ENCODE data around the gene GBP6. TPM values are rescaled to one million over a fixed set of nuclear protein-coding genes. Genes with fewer than 3 reads are reported as not detected.

The GBP6 gene
- total and polyA plus RNA-seq, 5 donors from 2014 or later, result 0.15 to 0.47 (median 0.34) TPM; not detected in 1

DNA sequence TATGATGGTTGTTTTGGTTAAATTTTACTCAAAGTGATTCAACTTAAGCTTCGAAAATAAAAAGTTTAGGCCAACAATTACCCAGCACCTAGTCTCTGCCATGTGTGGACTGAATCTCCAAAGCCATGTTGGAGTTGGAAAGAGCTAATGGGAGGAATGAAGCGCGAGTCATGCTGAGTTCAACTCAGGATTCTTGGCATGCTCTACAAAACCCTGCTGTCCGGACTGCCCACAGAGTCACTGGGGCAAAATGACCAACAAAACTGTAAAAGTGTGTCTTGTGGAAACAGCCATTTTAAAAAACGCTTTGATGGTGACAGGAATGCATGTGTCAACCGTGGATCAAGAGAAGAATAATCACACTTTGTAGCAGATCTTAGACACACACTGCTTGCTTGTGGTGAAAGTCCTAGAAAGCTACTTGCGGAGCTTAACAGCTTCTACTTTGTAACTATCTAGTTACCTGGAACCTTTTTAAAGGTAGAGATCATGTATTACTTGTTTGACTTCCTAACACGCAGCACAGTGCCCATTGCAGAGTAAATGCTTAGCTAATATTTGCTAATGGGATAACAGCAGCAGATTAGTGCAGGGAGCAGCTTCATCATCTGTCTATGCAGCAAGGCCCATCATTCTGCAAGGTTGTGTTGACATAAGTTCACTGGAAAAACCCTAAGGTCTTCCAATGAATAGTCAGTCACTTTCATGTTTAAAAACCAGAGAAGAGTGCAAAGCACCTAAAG is 7.0 kb upstream of the GBP6 start:
- no peaks in the 10 kb centered on the region for H3K36me3 ChIP-seq (ENCODE audit: control insufficient read depth, insufficient read depth, low read length)
- peak overlapping the region in 3 of 4 donors; percentile 47 to 82 (median 56) for H3K4me3 Mint-ChIP-seq

DNA sequence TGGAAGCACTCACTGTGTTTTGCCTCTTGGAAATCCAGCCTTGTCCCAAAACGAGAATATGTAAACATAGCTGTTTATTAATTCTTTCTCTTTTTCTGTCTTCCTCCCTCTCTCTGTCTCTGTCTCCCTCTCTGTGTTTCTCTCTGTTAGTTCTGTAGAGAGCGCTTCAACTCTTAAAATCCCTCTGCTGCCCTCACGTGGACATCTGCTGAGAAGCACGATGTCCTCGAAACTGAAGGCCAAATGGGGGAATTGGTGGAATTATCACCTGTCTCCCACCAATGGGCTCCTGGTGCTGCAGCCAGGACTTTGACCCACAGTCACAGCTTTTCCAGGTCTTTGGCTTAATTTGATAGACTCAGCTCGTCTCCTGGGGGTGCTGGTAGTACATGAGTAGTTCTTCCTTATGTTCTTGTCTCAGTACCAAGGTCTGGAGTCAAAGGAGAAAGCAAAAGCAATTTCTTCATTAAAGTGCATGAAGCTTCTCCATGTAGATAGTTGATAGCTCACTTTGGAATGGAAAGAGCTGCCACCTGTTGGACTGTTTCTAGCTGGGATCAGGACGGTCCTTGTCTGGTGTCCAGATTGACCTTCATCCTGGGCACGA is 5.5 kb upstream of the GBP6 start:
- Histone ChIP-seq H3K27me3 (ENCODE audit: control insufficient read depth, insufficient read depth, low read length) (no peaks in the 10 kb centered on the region), H3K27ac (ENCODE audit: insufficient read depth, low read length, poor library complexity, severe bottlenecking) (no peak overlapping the region), H3K4me1 (ENCODE audit: control insufficient read depth, insufficient read depth, low read length, poor library complexity, severe bottlenecking) (peaks cover 20% of the 10 kb centered on the region), H3K36me3 (ENCODE audit: control insufficient read depth, insufficient read depth, low read length) (no peaks in the 10 kb centered on the region), H3K4me3 (ENCODE audit: low read depth, low read length) (peak overlapping the region; percentile 61), H3K9me3 (ENCODE audit: control insufficient read depth in 2 of 2, low read length in 2 of 2) (no peaks in the 10 kb centered on the region)
- H3K27me3 Mint-ChIP-seq, result no peaks in the 10 kb centered on the region
- H3K27ac Mint-ChIP-seq, result peak overlapping the region; percentile 29 to 94 (median 50)
- H3K36me3 Mint-ChIP-seq, result no peaks in the 10 kb centered on the region
- peak; percentile 64 to 91 (median 82) for DNase-seq
- no peaks in the 10 kb centered on the region for H3K9me3 Mint-ChIP-seq
- peak; percentile 86 to 90 for ATAC-seq (ENCODE audit: low read depth in 2 of 2)
- H3K4me3 Mint-ChIP-seq, result peak overlapping the region; percentile 47 to 82 (median 68)
- H3K4me1 Mint-ChIP-seq, result peaks cover 25 to 38% (median 31%) of the 10 kb centered on the region in 4 donors

More for the DNA sequence above, 7.0 kb upstream of the GBP6 start:
- no peaks in the 10 kb centered on the region for H3K27me3 Mint-ChIP-seq
- H3K4me1 ChIP-seq (ENCODE audit: control insufficient read depth, insufficient read depth, low read length, poor library complexity, severe bottlenecking), result peaks cover 19% of the 10 kb centered on the region
- no peak overlapping the region for H3K27ac ChIP-seq (ENCODE audit: insufficient read depth, low read length, poor library complexity, severe bottlenecking)
- no peaks in the 10 kb centered on the region for H3K9me3 Mint-ChIP-seq
- ATAC-seq (ENCODE audit: low read depth in 2 of 2) (no peak), DNase-seq (no peak)
- H3K4me3 ChIP-seq (ENCODE audit: low read depth, low read length), result peak overlapping the region; percentile 61
- no peaks in the 10 kb centered on the region for H3K27me3 ChIP-seq (ENCODE audit: control insufficient read depth, insufficient read depth, low read length)
- peak overlapping the region; percentile 50 to 87 (median 79) for H3K27ac Mint-ChIP-seq
- no peaks in the 10 kb centered on the region for H3K9me3 ChIP-seq (ENCODE audit: control insufficient read depth in 2 of 2, low read length in 2 of 2)
- no peaks in the 10 kb centered on the region for H3K36me3 Mint-ChIP-seq
- H3K4me1 Mint-ChIP-seq, result peaks cover 19 to 31% (median 24%) of the 10 kb centered on the region in 4 donors

DNA sequence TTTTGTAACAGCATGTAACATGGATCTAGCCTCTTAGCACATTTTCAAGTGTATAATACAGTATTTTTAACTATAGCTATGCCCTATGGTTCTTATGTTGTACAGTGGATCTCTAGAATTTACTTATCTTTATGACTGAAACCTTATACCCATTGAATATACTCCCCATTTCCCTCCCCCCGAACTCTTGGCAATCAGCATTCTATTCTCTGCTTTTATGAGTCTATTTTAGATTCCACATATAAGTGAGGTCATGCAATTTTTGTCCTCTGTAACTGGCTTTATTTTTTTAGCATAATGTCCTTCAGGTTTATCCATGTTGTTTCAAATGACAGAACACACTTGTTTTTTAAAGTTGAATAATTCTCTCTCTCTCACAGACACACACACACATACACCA is 3.1 kb upstream of the GBP6 start:
- Histone ChIP-seq H3K36me3 (ENCODE audit: control insufficient read depth, insufficient read depth, low read length) (no peaks in the 10 kb centered on the region), H3K27me3 (ENCODE audit: control insufficient read depth, insufficient read depth, low read length) (no peaks in the 10 kb centered on the region), H3K27ac (ENCODE audit: insufficient read depth, low read length, poor library complexity, severe bottlenecking) (no peak overlapping the region), H3K4me1 (ENCODE audit: control insufficient read depth, insufficient read depth, low read length, poor library complexity, severe bottlenecking) (peaks cover 23% of the 10 kb centered on the region), H3K4me3 (ENCODE audit: low read depth, low read length) (no peak overlapping the region), H3K9me3 (ENCODE audit: control insufficient read depth in 2 of 2, low read length in 2 of 2) (no peaks in the 10 kb centered on the region)
- H3K27ac Mint-ChIP-seq, result no peak overlapping the region
- no peaks in the 10 kb centered on the region for H3K27me3 Mint-ChIP-seq
- no peaks in the 10 kb centered on the region for H3K36me3 Mint-ChIP-seq
- peaks cover 24 to 37% (median 32%) of the 10 kb centered on the region in 4 donors for H3K4me1 Mint-ChIP-seq
- no peak overlapping the region for H3K4me3 Mint-ChIP-seq
- no peaks in the 10 kb centered on the region for H3K9me3 Mint-ChIP-seq
- ATAC-seq (ENCODE audit: low read depth in 2 of 2) (no peak), DNase-seq (no peak)

DNA sequence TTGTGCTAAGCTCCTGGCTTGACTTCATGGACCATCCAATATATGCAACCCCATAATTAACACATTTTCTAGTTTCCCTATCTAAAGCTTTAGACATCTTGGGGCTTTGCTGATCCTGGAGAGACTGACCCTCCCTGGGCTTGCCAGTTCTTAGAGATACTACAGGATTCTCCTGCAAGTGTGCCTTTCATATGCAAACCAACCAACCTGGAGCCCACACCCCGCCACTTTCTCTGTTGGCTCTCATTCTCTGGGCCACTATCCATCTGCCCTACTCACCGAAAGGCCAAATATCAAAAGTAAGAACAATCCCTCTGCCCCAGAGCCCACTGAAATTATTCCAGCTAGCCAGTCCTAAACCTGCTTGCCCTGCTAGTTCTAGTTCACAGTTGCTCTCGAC is 2.2 kb upstream of the GBP6 start:
- H3K9me3 Mint-ChIP-seq, result no peaks in the 10 kb centered on the region
- H3K4me3 ChIP-seq (ENCODE audit: low read depth, low read length), result no peak overlapping the region
- no peak overlapping the region for H3K27ac ChIP-seq (ENCODE audit: insufficient read depth, low read length, poor library complexity, severe bottlenecking)
- no peaks in the 10 kb centered on the region for H3K27me3 Mint-ChIP-seq
- no peaks in the 10 kb centered on the region for H3K36me3 Mint-ChIP-seq
- peaks cover 24 to 33% (median 30%) of the 10 kb centered on the region in 4 donors for H3K4me1 Mint-ChIP-seq
- H3K27me3 ChIP-seq (ENCODE audit: control insufficient read depth, insufficient read depth, low read length), result no peaks in the 10 kb centered on the region
- no peak overlapping the region for H3K4me3 Mint-ChIP-seq
- no peak for ATAC-seq (ENCODE audit: low read depth in 2 of 2)
- H3K36me3 ChIP-seq (ENCODE audit: control insufficient read depth, insufficient read depth, low read length), result no peaks in the 10 kb centered on the region
- no peak overlapping the region for H3K27ac Mint-ChIP-seq
- H3K9me3 ChIP-seq (ENCODE audit: control insufficient read depth in 2 of 2, low read length in 2 of 2), result no peaks in the 10 kb centered on the region
- peaks cover 23% of the 10 kb centered on the region for H3K4me1 ChIP-seq (ENCODE audit: control insufficient read depth, insufficient read depth, low read length, poor library complexity, severe bottlenecking)
- DNase-seq, result no peak

DNA sequence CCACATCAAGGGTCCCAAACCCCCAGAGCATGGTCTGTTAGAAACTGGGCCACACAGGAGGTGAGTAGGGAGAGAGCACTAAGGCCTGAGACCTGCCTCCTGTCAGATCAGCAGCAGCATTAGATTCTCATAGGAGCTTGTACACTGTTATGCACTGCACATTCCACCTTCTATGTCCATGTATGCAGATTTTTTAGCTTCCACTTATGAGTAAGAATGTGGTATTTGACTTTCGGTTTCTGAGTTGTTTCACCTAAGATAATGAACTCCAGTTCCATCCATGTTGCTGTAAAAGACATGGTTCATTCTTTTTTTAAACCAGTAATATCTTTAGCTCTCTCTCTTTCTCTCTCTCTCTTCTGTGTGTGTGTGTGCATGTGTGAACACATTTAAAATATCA is 663 bp upstream of the GBP6 start:
- ATAC-seq (ENCODE audit: low read depth in 2 of 2) (peak; percentile 36 to 46), DNase-seq (peak in 1 of 3 donors; percentile 77)
- Histone ChIP-seq H3K9me3 (ENCODE audit: control insufficient read depth in 2 of 2, low read length in 2 of 2) (no peaks in the 10 kb centered on the region), H3K4me1 (ENCODE audit: control insufficient read depth, insufficient read depth, low read length, poor library complexity, severe bottlenecking) (peaks cover 11% of the 10 kb centered on the region), H3K36me3 (ENCODE audit: control insufficient read depth, insufficient read depth, low read length) (no peaks in the 10 kb centered on the region), H3K27ac (ENCODE audit: insufficient read depth, low read length, poor library complexity, severe bottlenecking) (no peak overlapping the region), H3K4me3 (ENCODE audit: low read depth, low read length) (no peak overlapping the region), H3K27me3 (ENCODE audit: control insufficient read depth, insufficient read depth, low read length) (no peaks in the 10 kb centered on the region)
- Mint-ChIP-seq H3K27me3 (no peaks in the 10 kb centered on the region), H3K9me3 (no peaks in the 10 kb centered on the region), H3K4me1 (peaks cover 13 to 19% (median 17%) of the 10 kb centered on the region in 4 donors), H3K4me3 (no peak overlapping the region), H3K36me3 (no peaks in the 10 kb centered on the region), H3K27ac (peak overlapping the region; percentile 20 to 74 (median 31))

DNA sequence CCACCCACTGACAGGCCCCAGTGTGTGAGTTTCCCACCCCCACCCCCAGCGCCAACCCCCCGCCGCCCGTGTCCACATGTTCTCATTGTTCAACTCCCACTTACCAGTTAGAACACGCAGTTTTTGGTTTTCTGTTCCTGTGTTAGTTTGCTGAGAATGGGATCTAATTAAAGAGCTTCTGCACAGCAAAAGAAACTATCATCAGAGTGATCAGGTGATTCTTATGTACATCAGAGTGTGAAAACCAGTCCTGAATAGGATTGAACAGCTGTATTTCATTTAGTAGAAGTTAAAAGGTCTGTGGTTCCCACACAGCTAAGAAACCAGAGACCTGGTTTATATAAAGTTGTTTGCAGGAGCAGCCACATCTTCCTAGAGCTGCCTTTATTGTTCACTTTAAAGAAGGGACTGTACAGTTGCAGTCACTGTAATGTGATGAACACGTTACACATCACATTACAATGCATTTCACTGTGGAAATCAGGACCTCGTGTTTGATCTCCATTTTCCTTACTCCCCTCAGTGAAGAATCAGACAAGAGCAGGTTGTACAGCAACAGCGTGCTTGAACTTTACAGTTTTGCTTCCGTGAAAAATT is 1.2 kb downstream of the GBP6 start:
- no peaks in the 10 kb centered on the region for H3K27me3 Mint-ChIP-seq

DNA sequence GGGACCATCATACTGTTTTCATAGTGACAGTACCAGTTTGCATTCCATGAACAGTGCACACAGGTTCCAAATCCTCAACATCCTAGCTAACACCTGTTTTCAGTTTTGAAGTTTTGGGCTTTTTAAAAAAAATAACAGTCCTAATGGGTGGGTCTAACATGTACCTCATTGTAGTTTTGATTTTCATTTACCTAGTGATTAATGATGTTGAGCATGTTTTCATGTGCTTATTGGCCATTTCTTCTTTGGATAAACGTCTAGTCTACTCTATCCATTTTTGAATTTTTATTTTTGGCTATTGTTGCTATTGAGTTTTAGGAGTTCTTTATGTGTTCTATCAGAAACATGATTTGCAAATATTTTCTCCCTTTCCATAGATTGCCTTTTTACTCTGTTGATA is 3.4 kb downstream of the GBP6 start:
- no peaks in the 10 kb centered on the region for H3K27me3 Mint-ChIP-seq
- H3K4me3 ChIP-seq (ENCODE audit: low read depth, low read length), result no peak overlapping the region
- H3K36me3 ChIP-seq (ENCODE audit: control insufficient read depth, insufficient read depth, low read length), result no peaks in the 10 kb centered on the region
- H3K27ac ChIP-seq (ENCODE audit: insufficient read depth, low read length, poor library complexity, severe bottlenecking), result no peak overlapping the region
- ATAC-seq (ENCODE audit: low read depth in 2 of 2), result no peak
- no peak overlapping the region for H3K4me3 Mint-ChIP-seq
- H3K4me1 Mint-ChIP-seq, result peaks cover 8 to 13% (median 13%) of the 10 kb centered on the region in 4 donors
- H3K9me3 Mint-ChIP-seq, result peaks cover 0 to under 1% (median 0%) of the 10 kb centered on the region in 7 donors
- no peaks in the 10 kb centered on the region for H3K9me3 ChIP-seq (ENCODE audit: control insufficient read depth in 2 of 2, low read length in 2 of 2)
- peaks cover 5% of the 10 kb centered on the region for H3K4me1 ChIP-seq (ENCODE audit: control insufficient read depth, insufficient read depth, low read length, poor library complexity, severe bottlenecking)
- DNase-seq, result no peak
- no peak overlapping the region for H3K27ac Mint-ChIP-seq
- H3K27me3 ChIP-seq (ENCODE audit: control insufficient read depth, insufficient read depth, low read length), result no peaks in the 10 kb centered on the region
- H3K36me3 Mint-ChIP-seq, result no peaks in the 10 kb centered on the region

More for the DNA sequence above, 1.2 kb downstream of the GBP6 start:
- Histone ChIP-seq H3K27me3 (ENCODE audit: control insufficient read depth, insufficient read depth, low read length) (no peaks in the 10 kb centered on the region), H3K27ac (ENCODE audit: insufficient read depth, low read length, poor library complexity, severe bottlenecking) (no peak overlapping the region), H3K9me3 (ENCODE audit: control insufficient read depth in 2 of 2, low read length in 2 of 2) (no peaks in the 10 kb centered on the region), H3K4me3 (ENCODE audit: low read depth, low read length) (no peak overlapping the region), H3K4me1 (ENCODE audit: control insufficient read depth, insufficient read depth, low read length, poor library complexity, severe bottlenecking) (peaks cover 5% of the 10 kb centered on the region), H3K36me3 (ENCODE audit: control insufficient read depth, insufficient read depth, low read length) (no peaks in the 10 kb centered on the region)
- H3K36me3 Mint-ChIP-seq, result no peaks in the 10 kb centered on the region
- ATAC-seq (ENCODE audit: low read depth in 2 of 2) (no peak), DNase-seq (no peak)
- peak overlapping the region in 1 of 3 donors; percentile 17 for H3K27ac Mint-ChIP-seq
- no peaks in the 10 kb centered on the region for H3K9me3 Mint-ChIP-seq
- H3K4me3 Mint-ChIP-seq, result no peak overlapping the region
- H3K4me1 Mint-ChIP-seq, result peaks cover 8 to 13% (median 13%) of the 10 kb centered on the region in 4 donors
